SIG-M5 treated with dmso at 0.1 percent for 504 hours (cell line): Measurements from ENCODE around the gene TUBGCP5.
A peak's percentile ranks its signal among the peaks of the same experiment; 100 is the strongest.
"Not testable (repeated sequence)": the region's sequence is repeated elsewhere in the genome, so short reads cannot be mapped to it uniquely, and the experiment has no call there.

Source experiments
- DNase-seq: peaks from one replicate; lab custom pipeline; 2025; ENCODE audit not compliant: unreplicated experiment; lab: John Stamatoyannopoulos, UW

Gene TUBGCP5

GRCh38 chr15:23039143-23039916, at the start of gene TUBGCP5:
TSS of gene TUBGCP5 (minus strand) at chr15:23039569. CDS start at chr15:23039543, 26 bp downstream.
- peak; percentile 92 for DNase-seq

- DNase-seq: no peak
Observed at GRCh38 chr15:23083115-23083514, 43.7 kb upstream of the TUBGCP5 start.

GRCh38 chr15:23081996-23082737, 42.8 kb upstream of the TUBGCP5 start:
- DNase-seq: not testable (repeated sequence)

- peak; percentile 29 for DNase-seq
Observed at GRCh38 chr15:23081271-23081670, 41.9 kb upstream of the TUBGCP5 start.

- no peak for DNase-seq
Observed at GRCh38 chr15:23079766-23080165, 40.4 kb upstream of the TUBGCP5 start.

GRCh38 chr15:23075927-23076326, 36.6 kb upstream of the TUBGCP5 start:
- no peak for DNase-seq

GRCh38 chr15:23074684-23075083, 35.3 kb upstream of the TUBGCP5 start:
- peak; percentile 87 for DNase-seq

GRCh38 chr15:23073890-23074646, 34.7 kb upstream of the TUBGCP5 start:
- peak; percentile 11 for DNase-seq

- no peak for DNase-seq
Observed at GRCh38 chr15:23072633-23073032, 33.3 kb upstream of the TUBGCP5 start.

- no peak for DNase-seq
Observed at GRCh38 chr15:23069496-23070166, 30.3 kb upstream of the TUBGCP5 start.

GRCh38 chr15:23067416-23067815, 28.0 kb upstream of the TUBGCP5 start:
- DNase-seq: no peak

GRCh38 chr15:23065836-23066235, 26.5 kb upstream of the TUBGCP5 start:
- no peak for DNase-seq

- no peak for DNase-seq
Observed at GRCh38 chr15:23064156-23064555, 24.8 kb upstream of the TUBGCP5 start.

GRCh38 chr15:23057707-23058106, 18.3 kb upstream of the TUBGCP5 start:
- no peak for DNase-seq

GRCh38 chr15:23055316-23055715, 15.9 kb upstream of the TUBGCP5 start:
- no peak for DNase-seq

- no peak for DNase-seq
Observed at GRCh38 chr15:23052522-23052921, 13.2 kb upstream of the TUBGCP5 start.

- no peak for DNase-seq
Observed at GRCh38 chr15:23050708-23051107, 11.3 kb upstream of the TUBGCP5 start.

- DNase-seq: no peak
Observed at GRCh38 chr15:23049984-23050628, 10.7 kb upstream of the TUBGCP5 start.

- not testable (repeated sequence) for DNase-seq
Observed at GRCh38 chr15:23048572-23049282, 9.4 kb upstream of the TUBGCP5 start.

GRCh38 chr15:23043987-23044386, 4.6 kb upstream of the TUBGCP5 start:
- not testable (repeated sequence) for DNase-seq
